Endodermal cell (in vitro differentiated cells): ENCODE data around the gene POSTN. TPM values are rescaled to one million over a fixed set of nuclear protein-coding genes. Genes with fewer than 3 reads are reported as not detected.
A peak's percentile ranks its signal among the peaks of the same experiment; 100 is the strongest.

ENCODE experiments used
- DNase-seq: peaks from one replicate; pipeline ENCODE4 v3.0.0-alpha.2; 2017
- H3K27ac ChIP-seq: 2 replicates; pipeline ENCODE4 v1.5.1; 2013; ENCODE audit warnings: mild to moderate bottlenecking, low read depth, low read length, moderate library complexity
- H3K27me3 ChIP-seq: 2 replicates; pipeline ENCODE4 v1.6.1; 2013; ENCODE audit warnings: mild to moderate bottlenecking, low read length, moderate library complexity; ENCODE audit not compliant: insufficient read depth, control insufficient read depth, poor library complexity, severe bottlenecking
- H3K36me3 ChIP-seq: 2 replicates; pipeline ENCODE4 v1.7.0; 2013; ENCODE audit warnings: mild to moderate bottlenecking, low read length, moderate library complexity; ENCODE audit not compliant: control insufficient read depth, insufficient read depth
- H3K4me1 ChIP-seq: one replicate; pipeline ENCODE4 v1.7.0; 2013; ENCODE audit warnings: low read length; ENCODE audit not compliant: control insufficient read depth, insufficient read depth
- H3K4me3 ChIP-seq: 2 replicates; pipeline ENCODE4 v1.5.1; 2013; ENCODE audit warnings: mild to moderate bottlenecking, low read length, moderate library complexity
- H3K9ac ChIP-seq: 2 replicates; pipeline ENCODE4 v1.6.1; 2013; ENCODE audit warnings: mild to moderate bottlenecking, low read length, moderate library complexity; ENCODE audit not compliant: poor library complexity, severe bottlenecking; ENCODE audit errors: extremely low read depth
- H3K9me3 ChIP-seq: 2 replicates; pipeline ENCODE4 v1.6.1; 2013; ENCODE audit warnings: mild to moderate bottlenecking, low read length, moderate library complexity; ENCODE audit not compliant: control insufficient read depth
- H3K27ac Mint-ChIP-seq: 2 replicates; pipeline ENCODE4 v1.8.0; 2020; ENCODE audit warnings: mixed read lengths
- H3K27me3 Mint-ChIP-seq: 2 replicates; pipeline ENCODE4 v1.8.0; 2021; ENCODE audit warnings: mild to moderate bottlenecking, mixed read lengths; ENCODE audit not compliant: insufficient read depth
- H3K36me3 Mint-ChIP-seq: 2 replicates; pipeline ENCODE4 v1.8.0; 2020; ENCODE audit warnings: low read depth, mixed read lengths
- H3K4me1 Mint-ChIP-seq: 2 replicates; pipeline ENCODE4 v1.8.0; 2020; ENCODE audit warnings: mixed read lengths
- H3K4me3 Mint-ChIP-seq: 2 replicates; pipeline ENCODE4 v1.8.0; 2020; ENCODE audit warnings: mild to moderate bottlenecking, moderate library complexity, mixed read lengths
- H3K9me3 Mint-ChIP-seq: 2 replicates; pipeline ENCODE4 v1.8.0; 2020; ENCODE audit warnings: mild to moderate bottlenecking, mixed read lengths
- CTCF ChIP-seq: fragments of 200-600 bp; sonication (generic); conservative IDR thresholded peaks from 2 replicates; pipeline ENCODE4 v1.5.0; 2021; ENCODE audit warnings: antibody characterized with exemption, mild to moderate bottlenecking
- WGBS, 2 experiments: methylation state at CpG; one replicate each; pipeline versions ENCODE4 v1.1.5 to v1.1.7; 2013; ENCODE audit warnings: missing lambda C conversion rate in 2 of 2, mixed read lengths in 1 of 2; ENCODE audit not compliant: insufficient coverage in 1 of 2, insufficient read length in 1 of 2; 5-methylcytosine and 5-hydroxymethylcytosine counted together
- total RNA-seq, 2 donors: library from RNA; stranded (reverse); fragmentation: NEBNext Ultra II Directional in 1 of 2; extraction: Animal tissue kit (Norgen Biotek cat#: 25700) in 1 of 2; gene quantifications; 2 replicates in 1 of 2; 3 replicates in 1 of 2; pipeline ENCODE4 v1.2.1, GENCODE V29; 2021

Gene POSTN
- total RNA-seq, 2 donors from 2014 or later: 0.66 to 1.4 TPM

GRCh38 chr13:37645181-37645740, 46.7 kb upstream of the POSTN start:
- Histone ChIP-seq H3K36me3 (no peaks in the 10 kb centered on the region), H3K27me3 (no peaks in the 10 kb centered on the region), H3K9ac (no peak overlapping the region), H3K4me1 (peaks cover 20% of the 10 kb centered on the region), H3K4me3 (peak overlapping the region; percentile 71), H3K9me3 (no peaks in the 10 kb centered on the region), H3K27ac (peak overlapping the region; percentile 94)
- Mint-ChIP-seq H3K9me3 (peaks cover 2% of the 10 kb centered on the region), H3K36me3 (peaks cover 35% of the 10 kb centered on the region), H3K4me1 (peaks cover 45% of the 10 kb centered on the region), H3K4me3 (no peak overlapping the region), H3K27ac (peak overlapping the region; percentile 88), H3K27me3 (no peaks in the 10 kb centered on the region)
- WGBS, 2 experiments: 19 to 31% methylated on average over 6 to 7 of the region's 7 CpGs
- DNase-seq: peak; percentile 63
- TF ChIP-seq CTCF: no peak

GRCh38 chr13:37641391-37641790, 42.8 kb upstream of the POSTN start:
- 96 to 100% methylated on average over 2 of the region's 2 CpGs for WGBS, 2 experiments
- peaks cover 32% of the 10 kb centered on the region for H3K4me1 Mint-ChIP-seq
- peaks cover 39% of the 10 kb centered on the region for H3K36me3 Mint-ChIP-seq
- no peak overlapping the region for H3K4me3 Mint-ChIP-seq
- peak overlapping the region; percentile 35 for H3K27ac Mint-ChIP-seq
- Histone ChIP-seq H3K9ac (no peak overlapping the region), H3K36me3 (no peaks in the 10 kb centered on the region), H3K9me3 (no peaks in the 10 kb centered on the region), H3K4me3 (no peak overlapping the region), H3K4me1 (peaks cover 16% of the 10 kb centered on the region), H3K27ac (no peak overlapping the region), H3K27me3 (no peaks in the 10 kb centered on the region)
- H3K27me3 Mint-ChIP-seq: no peaks in the 10 kb centered on the region
- no peak for TF ChIP-seq CTCF
- no peak for DNase-seq
- H3K9me3 Mint-ChIP-seq: no peaks in the 10 kb centered on the region

GRCh38 chr13:37640499-37640898, 41.9 kb upstream of the POSTN start:
- H3K27ac ChIP-seq: no peak overlapping the region
- peak; percentile 84 for TF ChIP-seq CTCF
- no peaks in the 10 kb centered on the region for H3K36me3 ChIP-seq
- no peak for DNase-seq
- Mint-ChIP-seq H3K27ac (no peak overlapping the region), H3K9me3 (no peaks in the 10 kb centered on the region), H3K27me3 (no peaks in the 10 kb centered on the region), H3K36me3 (peaks cover 41% of the 10 kb centered on the region), H3K4me3 (no peak overlapping the region), H3K4me1 (peaks cover 24% of the 10 kb centered on the region)
- 0 to 20% methylated on average over 1 to 2 of the region's 2 CpGs for WGBS, 2 experiments
- H3K4me1 ChIP-seq: peaks cover 12% of the 10 kb centered on the region
- no peak overlapping the region for H3K4me3 ChIP-seq
- H3K9me3 ChIP-seq: no peaks in the 10 kb centered on the region
- H3K27me3 ChIP-seq: no peaks in the 10 kb centered on the region
- no peak overlapping the region for H3K9ac ChIP-seq
